Iris pigment epithelial cell (primary cell): ENCODE results near the gene HERC6.
A peak's percentile ranks its signal among the peaks of the same experiment; 100 is the strongest.
"Not testable (repeated sequence)": the region's sequence is repeated elsewhere in the genome, so short reads cannot be mapped to it uniquely, and the experiment has no call there.

ENCODE experiments used
- DNase-seq: peaks from one replicate; pipeline ENCODE4 v3.0.0-alpha.2; 2011; ENCODE audit warnings: low read depth

HERC6 gene

DNA sequence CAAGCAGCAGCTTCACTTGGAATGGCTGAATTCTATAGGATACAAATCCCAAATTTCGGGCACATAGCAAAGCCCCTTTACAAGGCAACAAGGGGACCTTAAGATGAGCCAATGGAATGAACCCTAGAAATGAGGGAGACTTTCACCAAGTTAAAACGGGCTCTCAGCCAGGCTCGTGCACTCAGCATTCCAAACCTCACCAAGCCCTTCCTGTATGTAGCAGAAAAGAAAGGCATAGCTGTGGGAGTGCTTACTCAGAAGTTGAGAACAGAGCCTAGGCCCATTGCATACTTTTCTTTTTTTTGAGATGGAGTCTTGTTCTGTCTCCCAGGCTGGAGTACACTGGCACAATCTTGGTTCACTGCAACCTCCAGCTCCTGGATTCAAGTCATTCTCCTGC is 67.5 kb downstream of the HERC6 start:
- DNase-seq, result peak; percentile 42

DNA sequence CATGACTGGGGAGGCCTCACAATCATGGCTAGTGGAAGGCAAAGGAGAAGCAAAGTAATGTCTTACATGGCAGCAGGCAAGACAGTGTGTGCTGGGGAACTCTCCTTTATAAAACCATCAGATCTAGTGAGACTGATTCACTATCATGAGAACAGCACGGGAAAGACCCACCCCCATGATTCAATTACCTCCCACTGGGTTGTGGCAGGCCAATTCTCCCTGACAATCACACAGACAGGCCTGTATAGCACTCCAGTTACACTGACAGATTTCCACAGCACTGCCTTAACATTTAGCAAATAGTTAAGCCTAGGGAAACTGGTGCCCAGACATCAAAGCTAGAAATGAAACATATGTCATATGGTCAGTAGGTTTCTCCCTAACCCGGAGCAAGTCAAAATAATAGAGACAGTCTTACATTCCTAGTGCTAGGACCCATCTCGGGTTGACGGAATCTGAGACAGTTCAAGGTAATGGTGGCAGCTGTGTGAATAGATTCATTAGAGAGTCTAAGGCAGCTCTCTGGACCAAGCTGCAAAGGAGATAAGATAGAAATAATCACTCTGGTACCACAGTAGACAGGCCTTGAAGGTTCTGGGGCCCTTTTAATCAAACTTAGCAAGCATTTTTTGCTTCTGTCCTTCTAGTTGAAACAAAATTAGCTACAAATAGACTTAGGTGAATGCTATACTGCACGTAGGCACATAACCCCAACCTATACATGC is 68.9 kb downstream of the HERC6 start:
- no peak for DNase-seq

DNA sequence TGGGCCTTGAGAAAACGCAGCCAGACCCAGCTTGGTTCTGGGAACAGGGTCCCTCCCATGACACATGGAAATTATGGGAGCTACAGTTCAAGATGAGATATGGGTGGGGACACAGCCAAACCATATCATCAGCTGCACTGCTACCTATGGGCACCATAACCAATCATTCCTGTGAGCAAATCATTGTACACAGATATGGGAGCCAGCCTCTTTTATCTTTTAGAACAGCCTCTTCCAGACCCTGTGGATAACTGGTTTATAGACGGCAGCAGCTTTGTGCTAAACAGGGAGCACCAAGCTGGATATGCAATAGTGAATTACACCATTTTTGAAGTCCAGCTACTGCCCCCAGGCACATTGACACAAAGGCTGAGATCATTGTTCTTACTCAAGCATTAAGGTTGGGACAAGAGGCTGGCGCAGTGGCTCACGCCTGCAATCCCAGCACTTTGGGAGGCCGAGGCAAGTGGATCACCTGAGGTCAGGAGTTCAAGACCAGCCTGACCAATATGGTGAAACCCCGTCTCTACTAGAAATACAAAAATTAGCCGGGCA is 69.6 kb downstream of the HERC6 start:
- DNase-seq, result not testable (repeated sequence)

DNA sequence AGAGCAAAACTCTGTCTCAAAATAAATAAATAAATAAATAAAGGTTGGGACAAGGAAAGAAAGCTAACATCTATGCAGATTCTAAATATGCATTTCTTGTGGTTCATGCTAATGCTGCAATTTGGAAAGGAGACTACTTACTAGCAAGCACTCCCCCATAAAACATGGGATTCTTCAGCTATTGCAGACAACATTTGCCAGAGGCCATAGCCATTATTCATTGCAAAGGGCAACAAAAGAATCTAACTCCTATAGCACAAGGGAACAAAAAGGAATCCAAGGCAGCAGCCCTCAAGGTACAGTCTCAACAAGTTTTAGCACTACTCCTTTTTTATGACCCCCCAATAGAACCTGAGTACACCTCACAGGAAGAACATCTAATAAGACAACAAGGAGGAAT is 70.2 kb downstream of the HERC6 start:
- no peak for DNase-seq

DNA sequence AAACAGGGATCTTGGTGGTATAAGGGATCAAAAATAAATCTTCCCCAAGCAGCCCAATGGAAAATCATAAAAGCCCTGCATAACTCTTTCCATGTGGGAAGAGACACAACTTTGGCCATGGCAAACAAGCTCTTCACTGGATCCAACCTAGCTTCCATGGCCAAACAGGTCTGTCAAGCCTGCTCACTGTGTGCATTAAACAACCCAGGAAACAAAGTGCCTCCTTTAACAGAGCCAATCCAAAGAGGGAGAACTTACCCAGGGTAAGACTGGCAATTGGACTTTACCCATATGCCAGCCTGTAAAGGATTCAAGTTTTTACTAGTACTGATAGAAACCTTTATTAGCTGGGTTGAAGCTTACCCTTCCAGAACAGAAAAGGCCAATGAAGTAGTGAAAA is 70.6 kb downstream of the HERC6 start:
- no peak for DNase-seq

DNA sequence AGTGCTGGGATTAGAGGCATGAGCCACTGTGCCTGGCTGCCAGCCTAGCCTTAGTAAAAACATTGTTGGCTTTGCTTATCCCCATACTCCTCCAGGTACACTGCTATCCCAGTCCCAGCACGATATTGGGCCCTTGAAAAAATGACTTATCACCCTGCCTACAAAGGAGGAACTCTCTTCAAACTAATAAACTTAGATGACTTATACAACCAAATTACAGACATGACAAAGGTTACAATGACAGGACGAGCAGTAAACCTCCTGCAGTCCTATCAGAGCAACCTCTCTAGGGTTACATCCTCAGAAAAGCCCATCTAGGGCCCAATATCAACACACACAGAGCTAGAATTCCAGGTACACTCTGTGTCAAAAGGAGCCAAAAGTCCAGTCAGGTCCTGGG is 72.6 kb downstream of the HERC6 start:
- DNase-seq, result no peak

DNA sequence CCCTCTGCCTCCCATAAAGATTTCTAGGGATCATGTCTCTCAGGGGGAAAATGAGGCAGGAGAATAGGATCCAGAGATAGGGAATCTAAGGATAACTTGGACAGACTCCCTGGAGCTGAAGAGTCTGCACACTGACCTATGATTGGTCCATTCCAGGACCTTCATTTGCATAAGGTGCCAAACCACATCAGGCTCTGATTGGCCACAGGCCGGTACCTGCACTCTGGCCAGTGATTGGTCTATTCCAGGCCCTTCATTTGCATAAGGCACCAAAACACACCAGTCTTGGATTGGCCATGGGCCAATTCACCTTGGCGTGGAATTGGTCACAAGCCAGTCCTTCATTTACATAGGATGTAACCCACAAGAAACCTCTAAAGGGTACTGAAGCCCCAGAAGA is 74.3 kb downstream of the HERC6 start:
- no peak for DNase-seq

DNA sequence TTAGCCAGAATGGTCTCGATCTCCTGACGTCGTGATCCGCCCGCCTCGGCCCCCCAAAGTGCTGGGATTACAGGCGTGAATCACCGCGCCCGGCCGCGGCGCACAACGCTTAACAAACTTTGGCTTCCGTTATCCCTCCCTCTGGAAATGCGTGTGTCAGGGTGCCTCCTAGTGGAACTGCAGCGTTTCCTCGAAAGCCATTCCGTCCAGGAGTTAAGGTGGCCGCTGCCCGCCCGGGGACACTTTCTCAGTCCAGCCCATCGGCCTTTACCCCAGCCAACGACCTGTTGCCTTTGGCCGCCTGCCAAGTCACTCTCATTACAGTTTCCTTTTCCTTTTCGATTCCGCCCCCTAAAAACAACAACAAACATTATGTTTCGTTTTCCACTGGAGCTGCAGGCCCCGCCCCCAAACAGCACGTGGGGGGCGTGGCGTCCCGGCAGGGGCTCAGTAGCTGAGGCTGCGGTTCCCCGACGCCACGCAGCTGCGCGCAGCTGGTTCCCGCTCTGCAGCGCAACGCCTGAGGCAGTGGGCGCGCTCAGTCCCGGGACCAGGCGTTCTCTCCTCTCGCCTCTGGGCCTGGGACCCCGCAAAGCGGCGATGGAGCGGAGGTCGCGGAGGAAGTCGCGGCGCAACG is 78.1 kb downstream of the HERC6 start, which contains the start of gene HERC5:
Gene HERC5 (plus strand): TSS at position 450 of the 637 bp plus-strand sequence. CDS start 151 bp downstream, at position 601.
- peak; percentile 86 for DNase-seq

DNA sequence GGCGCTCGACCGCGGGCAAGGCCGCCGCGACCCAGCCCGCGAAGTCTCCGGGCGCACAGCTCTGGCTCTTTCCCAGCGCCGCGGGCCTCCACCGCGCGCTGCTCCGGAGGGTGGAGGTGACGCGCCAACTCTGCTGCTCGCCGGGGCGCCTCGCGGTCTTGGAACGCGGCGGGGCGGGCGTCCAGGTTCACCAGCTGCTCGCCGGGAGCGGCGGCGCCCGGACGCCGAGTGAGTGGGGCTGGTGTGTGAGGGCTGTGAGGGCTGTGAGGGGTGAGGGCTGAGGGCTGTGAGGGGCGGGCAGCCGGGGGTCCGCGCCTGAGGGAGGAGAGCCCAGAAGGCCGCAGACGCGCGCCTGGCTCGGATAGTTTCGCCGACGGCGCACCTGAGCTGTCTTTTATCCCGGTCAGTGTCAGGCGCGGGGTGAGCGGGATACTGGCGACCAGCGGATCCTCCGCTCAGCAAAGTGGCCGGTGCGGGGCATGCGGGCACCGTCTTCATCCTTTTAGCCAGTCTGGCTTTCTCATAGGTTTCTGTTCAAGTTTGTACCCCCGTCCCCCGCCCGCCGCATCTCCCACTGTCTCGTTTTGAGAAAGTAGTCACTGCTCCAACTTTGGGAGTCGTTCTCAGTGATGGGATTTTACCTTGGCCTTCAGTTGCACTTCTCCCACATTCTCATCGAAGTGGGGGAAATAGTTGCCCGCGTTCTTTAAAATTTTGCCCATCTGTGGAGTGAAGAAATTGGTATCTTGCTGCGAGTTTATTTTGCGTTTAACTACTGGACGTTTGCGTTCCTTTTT is 78.9 kb downstream of the HERC6 start:
- peak; percentile 25 for DNase-seq

DNA sequence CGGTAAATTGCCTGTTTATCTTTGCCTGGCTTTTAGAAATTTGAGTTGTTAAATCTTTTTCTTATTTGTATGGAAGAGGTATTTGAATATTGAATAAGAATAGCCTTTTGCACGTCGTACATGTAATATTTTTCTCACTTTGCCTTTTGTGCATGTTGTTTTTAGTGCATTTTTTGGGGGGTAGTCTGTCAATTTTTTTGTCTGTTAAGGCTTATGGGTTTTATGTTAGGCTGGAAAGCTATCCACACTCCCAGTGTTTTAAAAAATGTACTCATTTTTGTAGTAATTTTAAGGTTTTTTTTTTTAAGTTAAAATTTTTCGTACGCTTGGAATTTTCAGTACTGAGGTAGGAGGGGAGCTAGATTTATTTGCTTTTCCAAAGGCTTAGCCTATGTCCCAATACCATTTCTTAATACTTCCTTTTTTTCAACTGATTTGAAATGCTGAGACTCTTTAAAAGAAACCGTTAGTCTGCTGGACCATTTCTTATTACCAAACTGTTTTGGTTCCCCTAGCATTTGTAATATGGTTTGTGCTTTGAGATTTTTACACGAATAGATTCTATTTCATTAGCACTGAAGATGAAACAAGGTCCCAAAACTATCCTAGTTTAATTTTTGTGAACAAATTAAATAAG is 79.6 kb downstream of the HERC6 start:
- no peak for DNase-seq

DNA sequence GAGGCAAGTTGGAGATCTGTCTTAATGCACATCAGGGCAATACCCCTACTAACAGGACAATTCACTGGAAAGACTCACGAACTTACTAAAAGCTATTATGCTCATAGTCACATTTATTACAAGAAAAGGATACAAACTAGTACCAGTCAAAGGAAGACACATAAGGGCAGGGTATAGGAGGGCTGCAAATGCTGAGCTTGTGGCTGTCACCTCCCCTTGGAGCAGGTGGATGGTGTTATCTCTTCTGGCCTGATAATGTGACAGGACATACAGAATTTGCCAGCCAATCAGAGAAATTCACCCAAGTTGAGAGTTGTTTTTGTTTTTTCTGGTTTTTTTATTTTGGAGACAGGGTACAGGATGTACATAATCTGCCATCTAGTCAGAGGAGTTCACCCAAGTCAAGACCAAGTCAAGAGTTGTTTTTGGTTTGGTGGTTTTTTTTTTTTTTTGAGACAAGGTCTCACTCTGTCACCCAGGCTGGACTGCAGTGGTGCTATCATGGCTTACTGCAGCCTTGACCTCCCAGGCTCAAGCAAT is 87.1 kb downstream of the HERC6 start:
- DNase-seq, result no peak

DNA sequence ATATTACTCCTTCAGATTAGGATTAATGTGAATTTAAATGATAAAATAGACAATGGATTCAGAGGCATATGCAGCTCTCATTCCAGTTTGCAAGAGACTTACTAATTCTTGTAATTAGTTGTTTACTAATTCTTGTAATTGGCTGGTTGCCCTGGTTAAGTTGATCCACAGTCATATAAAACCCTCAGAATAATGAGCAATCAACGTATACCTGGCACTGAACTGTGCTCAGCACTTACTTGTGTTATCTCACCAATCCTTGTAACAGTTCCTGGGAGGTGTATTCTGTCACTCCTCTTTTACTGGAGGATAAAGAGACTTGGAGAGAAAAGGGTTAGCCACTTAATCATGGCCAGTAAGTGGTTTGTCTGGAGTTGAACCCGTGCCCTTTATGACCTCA is 88.7 kb downstream of the HERC6 start:
- DNase-seq, result no peak

DNA sequence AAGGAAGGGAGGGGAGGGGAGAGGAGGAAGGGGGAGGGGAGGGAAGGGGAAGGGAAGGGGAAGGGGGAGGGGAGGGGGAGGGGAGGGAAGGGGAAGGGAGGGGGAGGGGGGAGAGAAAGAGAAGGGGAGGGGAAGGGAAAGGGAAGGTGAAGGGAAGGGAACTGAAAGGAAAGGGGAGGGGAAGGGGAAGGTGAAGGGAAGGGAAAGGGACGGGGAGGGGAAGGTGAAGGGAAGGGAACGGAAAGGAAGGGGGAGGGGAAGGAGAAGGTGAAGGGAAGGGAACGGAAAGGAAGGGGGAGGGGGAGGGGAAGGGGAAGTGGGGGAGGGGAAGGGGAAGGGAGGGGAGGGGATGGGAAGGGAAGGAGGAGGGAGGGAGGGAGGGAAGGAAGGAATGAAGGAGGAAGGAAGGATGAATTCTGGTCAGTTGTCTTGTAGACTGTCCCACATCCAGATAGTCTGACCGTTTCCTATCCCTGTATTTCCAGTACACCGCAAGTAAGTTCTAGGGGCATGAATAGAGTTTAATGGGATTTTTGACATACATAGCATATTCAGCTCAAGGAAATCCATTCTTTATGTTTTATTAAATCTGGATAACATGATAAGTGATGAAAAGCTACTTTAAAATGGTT is 98.7 kb downstream of the HERC6 start:
- no peak for DNase-seq

DNA sequence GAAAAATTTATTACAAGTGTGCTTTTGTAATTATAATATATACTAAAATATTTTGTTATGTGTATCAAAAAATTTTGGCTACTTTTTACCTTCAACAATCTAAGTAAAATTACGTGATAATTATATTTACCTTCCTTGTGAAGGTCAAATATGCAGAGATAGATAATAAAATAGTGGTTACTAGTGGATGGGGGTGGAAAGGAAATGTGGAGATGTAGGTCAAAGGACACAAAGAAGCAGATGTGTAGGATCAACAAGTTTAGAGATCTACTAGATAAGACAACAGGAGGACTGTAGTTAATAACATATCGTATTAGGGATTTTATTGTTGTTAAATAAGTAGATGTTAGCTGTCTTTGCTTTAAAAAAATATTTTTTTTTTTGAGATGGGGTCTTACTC is 99.6 kb downstream of the HERC6 start:
- no peak for DNase-seq

DNA sequence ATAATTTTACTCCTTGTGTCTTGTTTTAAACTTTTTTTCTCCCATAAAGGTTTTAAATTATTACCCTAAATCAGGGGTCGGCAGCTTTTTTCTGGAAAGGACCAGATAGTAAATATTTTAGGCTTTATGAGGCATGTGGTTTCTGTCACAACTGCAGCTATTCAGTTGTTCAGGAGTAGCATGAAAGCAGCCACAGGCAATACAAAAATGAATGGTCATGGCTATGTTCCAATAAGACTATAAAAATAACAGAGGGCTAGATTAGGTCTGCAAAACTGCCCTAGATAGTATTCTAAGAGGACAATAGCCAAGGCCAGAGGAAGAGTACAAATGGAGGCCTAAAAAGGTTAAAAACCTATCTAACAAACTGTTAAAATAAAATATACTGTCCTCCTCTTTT is 102.9 kb downstream of the HERC6 start:
- no peak for DNase-seq

DNA sequence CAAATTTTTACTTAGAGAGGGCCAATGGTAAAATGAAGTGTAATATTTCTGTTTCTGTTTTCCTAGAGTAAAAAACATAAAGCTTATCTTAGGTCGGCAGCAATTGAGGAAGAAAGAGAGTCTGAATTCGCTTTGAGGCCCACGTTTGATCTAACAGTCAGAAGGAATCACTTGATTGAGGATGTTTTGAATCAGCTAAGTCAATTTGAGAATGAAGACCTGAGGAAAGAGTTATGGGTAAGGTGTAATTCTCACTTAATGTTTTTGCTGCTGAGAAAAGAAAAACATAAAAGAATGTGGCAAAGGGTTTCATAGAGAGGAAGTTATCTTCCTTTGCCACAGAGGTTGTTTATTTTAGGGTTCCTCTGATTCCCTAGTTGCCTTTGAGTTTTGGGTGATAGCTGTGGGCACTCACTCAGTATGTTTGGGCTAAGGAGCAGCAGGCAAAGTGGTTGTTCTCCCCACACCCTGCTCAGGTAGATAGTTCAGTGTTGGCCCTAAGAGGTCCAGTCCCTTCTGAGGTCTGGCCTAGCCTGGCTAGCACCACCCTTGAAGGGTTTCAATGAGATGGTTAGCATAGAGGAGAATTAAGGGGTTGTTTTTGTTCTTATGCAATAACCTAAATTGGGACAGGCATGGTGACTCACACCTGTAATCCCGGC is 110.6 kb downstream of the HERC6 start:
- no peak for DNase-seq
